ENCODE data around the gene CRIP3. TPM values are rescaled to one million over a fixed set of nuclear protein-coding genes. Genes with fewer than 3 reads are reported as not detected.

The CRIP3 gene
- total and polyA plus RNA-seq, 2 of the 13 experiments (the other 11 are each of a cell fraction or from before 2014, with no cell fraction given): 6.3 to 9.3 TPM

DNA sequence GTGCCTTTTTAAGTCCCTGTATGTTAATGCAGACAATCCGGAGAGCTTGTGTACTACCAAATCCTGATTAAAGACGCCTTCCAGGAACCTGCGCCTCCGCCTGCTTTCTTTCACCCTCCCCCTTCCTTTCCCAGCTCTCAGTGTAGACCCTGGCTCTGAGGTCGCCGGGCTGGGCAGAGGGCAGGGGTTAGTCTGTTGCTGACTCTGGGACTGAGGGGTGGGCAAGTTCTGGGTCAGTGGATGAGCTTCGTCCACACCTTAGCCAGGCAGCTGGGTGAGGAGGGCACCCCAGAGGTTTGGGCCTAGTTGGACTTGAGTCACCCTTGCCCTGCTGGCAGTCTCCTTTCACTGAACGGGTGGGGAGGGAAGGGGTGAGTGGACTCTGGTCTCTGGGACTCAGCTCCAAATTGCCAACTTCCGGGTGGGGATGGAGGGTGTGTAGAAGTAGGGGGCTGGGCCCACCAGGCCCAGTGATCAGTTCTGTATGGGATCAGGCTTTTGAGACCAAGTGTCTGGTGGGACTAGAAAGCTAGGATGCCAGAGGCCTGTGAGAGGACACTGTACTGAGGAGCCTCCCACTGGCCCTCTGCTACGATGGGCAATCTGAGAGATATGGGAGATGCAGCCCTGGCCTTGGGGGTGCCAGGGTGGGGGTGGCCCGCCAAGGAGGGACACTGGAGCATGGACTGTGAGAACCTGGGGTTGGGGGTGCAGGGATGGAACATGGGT, 31.9 kb downstream of the CRIP3 start (continued):
- TF ChIP-seq ZNF607 (CRISPR knock-in tag; IDR thresholded peaks at IDR 0.05; ENCODE audit: borderline replicate concordance): no peak; the same call in 1 of the 2 replicates
- peak; percentile 55; the same call in 1 of the 2 replicates for TF ChIP-seq CHD4 (IDR thresholded peaks at IDR 0.05; ENCODE audit: borderline replicate concordance, low read length)
- no peak for TF ChIP-seq FIP1L1 (IDR thresholded peaks at IDR 0.05; ENCODE audit: borderline replicate concordance, insufficient read depth, low read depth, low read length)
- TF ChIP-seq NBN (conservative IDR thresholded peaks at IDR 0.05): no peak
- TF ChIP-seq, protein P1, sequence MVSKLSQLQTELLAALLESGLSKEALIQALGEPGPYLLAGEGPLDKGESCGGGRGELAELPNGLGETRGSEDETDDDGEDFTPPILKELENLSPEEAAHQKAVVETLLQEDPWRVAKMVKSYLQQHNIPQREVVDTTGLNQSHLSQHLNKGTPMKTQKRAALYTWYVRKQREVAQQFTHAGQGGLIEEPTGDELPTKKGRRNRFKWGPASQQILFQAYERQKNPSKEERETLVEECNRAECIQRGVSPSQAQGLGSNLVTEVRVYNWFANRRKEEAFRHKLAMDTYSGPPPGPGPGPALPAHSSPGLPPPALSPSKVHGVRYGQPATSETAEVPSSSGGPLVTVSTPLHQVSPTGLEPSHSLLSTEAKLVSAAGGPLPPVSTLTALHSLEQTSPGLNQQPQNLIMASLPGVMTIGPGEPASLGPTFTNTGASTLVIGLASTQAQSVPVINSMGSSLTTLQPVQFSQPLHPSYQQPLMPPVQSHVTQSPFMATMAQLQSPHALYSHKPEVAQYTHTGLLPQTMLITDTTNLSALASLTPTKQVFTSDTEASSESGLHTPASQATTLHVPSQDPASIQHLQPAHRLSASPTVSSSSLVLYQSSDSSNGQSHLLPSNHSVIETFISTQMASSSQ (IDR thresholded peaks at IDR 0.05; ENCODE audit: low read depth): no peak; the same call in 1 of the 2 replicates
- TF ChIP-seq, protein P1 (CRISPR knock-in tag; IDR thresholded peaks at IDR 0.05; ENCODE audit: borderline replicate concordance): no peak; the same call in 1 of the 2 replicates
- TF ChIP-seq NCOA5 (CRISPR knock-in tag; IDR thresholded peaks at IDR 0.05): no peak
- TF ChIP-seq ZNF12 (CRISPR knock-in tag; IDR thresholded peaks at IDR 0.05): no peak
- TF ChIP-seq, protein P2, sequence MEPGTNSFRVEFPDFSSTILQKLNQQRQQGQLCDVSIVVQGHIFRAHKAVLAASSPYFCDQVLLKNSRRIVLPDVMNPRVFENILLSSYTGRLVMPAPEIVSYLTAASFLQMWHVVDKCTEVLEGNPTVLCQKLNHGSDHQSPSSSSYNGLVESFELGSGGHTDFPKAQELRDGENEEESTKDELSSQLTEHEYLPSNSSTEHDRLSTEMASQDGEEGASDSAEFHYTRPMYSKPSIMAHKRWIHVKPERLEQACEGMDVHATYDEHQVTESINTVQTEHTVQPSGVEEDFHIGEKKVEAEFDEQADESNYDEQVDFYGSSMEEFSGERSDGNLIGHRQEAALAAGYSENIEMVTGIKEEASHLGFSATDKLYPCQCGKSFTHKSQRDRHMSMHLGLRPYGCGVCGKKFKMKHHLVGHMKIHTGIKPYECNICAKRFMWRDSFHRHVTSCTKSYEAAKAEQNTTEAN (CRISPR knock-in tag; conservative IDR thresholded peaks at IDR 0.05): no peak
- TF ChIP-seq ZNF337 (CRISPR knock-in tag; IDR thresholded peaks at IDR 0.05; ENCODE audit: borderline replicate concordance, low read depth): no peak
- no peak for TF ChIP-seq FOXA1 (IDR thresholded peaks at IDR 0.05)
- no peak for TF ChIP-seq FOXA1 (CRISPR knock-in tag; IDR thresholded peaks at IDR 0.05)
- peak; percentile 92 for TF ChIP-seq ELF1 (CRISPR knock-in tag; IDR thresholded peaks at IDR 0.05)
- peak; percentile 99 for TF ChIP-seq HNRNPL (IDR thresholded peaks at IDR 0.05; ENCODE audit: low read depth, low read length)
- TF ChIP-seq, protein P3, sequence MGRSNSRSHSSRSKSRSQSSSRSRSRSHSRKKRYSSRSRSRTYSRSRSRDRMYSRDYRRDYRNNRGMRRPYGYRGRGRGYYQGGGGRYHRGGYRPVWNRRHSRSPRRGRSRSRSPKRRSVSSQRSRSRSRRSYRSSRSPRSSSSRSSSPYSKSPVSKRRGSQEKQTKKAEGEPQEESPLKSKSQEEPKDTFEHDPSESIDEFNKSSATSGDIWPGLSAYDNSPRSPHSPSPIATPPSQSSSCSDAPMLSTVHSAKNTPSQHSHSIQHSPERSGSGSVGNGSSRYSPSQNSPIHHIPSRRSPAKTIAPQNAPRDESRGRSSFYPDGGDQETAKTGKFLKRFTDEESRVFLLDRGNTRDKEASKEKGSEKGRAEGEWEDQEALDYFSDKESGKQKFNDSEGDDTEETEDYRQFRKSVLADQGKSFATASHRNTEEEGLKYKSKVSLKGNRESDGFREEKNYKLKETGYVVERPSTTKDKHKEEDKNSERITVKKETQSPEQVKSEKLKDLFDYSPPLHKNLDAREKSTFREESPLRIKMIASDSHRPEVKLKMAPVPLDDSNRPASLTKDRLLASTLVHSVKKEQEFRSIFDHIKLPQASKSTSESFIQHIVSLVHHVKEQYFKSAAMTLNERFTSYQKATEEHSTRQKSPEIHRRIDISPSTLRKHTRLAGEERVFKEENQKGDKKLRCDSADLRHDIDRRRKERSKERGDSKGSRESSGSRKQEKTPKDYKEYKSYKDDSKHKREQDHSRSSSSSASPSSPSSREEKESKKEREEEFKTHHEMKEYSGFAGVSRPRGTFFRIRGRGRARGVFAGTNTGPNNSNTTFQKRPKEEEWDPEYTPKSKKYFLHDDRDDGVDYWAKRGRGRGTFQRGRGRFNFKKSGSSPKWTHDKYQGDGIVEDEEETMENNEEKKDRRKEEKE (IDR thresholded peaks at IDR 0.05): no peak
- TF ChIP-seq, protein P4, sequence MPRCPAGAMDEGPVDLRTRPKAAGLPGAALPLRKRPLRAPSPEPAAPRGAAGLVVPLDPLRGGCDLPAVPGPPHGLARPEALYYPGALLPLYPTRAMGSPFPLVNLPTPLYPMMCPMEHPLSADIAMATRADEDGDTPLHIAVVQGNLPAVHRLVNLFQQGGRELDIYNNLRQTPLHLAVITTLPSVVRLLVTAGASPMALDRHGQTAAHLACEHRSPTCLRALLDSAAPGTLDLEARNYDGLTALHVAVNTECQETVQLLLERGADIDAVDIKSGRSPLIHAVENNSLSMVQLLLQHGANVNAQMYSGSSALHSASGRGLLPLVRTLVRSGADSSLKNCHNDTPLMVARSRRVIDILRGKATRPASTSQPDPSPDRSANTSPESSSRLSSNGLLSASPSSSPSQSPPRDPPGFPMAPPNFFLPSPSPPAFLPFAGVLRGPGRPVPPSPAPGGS (CRISPR knock-in tag; IDR thresholded peaks at IDR 0.05): no peak
- TF ChIP-seq ZNF317 (CRISPR knock-in tag; IDR thresholded peaks at IDR 0.05): no peak
- peak; percentile 77 for TF ChIP-seq ESRRA (CRISPR knock-in tag; IDR thresholded peaks at IDR 0.05; ENCODE audit: low read depth)
- TF ChIP-seq, protein P5, sequence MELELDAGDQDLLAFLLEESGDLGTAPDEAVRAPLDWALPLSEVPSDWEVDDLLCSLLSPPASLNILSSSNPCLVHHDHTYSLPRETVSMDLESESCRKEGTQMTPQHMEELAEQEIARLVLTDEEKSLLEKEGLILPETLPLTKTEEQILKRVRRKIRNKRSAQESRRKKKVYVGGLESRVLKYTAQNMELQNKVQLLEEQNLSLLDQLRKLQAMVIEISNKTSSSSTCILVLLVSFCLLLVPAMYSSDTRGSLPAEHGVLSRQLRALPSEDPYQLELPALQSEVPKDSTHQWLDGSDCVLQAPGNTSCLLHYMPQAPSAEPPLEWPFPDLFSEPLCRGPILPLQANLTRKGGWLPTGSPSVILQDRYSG (CRISPR knock-in tag; IDR thresholded peaks at IDR 0.05): no peak
- no peak for TF ChIP-seq ZNF232 (CRISPR knock-in tag; IDR thresholded peaks at IDR 0.05; ENCODE audit: borderline replicate concordance)
